ENCODE measurements around the gene CHCHD3.

GRCh38 chr7:132838313-132838712, 243.6 kb downstream of the CHCHD3 start:
- TF ChIP-seq CTCF (IDR thresholded peaks at IDR 0.05) (no peak), POLR2A (IDR thresholded peaks at IDR 0.05) (no peak)

Measured in right lobe of liver (tissue), 4 donors.